DND-41 (cell line): ENCODE measurements around the gene VWF.

Source experiments
- ATAC-seq: fragments of 200-7000 bp; cut with Tn5 transposase; 3 replicates; pipeline ENCODE4 v1.9.1; 2021; ENCODE audit warnings: low read depth; ENCODE audit not compliant: insufficient read depth
- DNase-seq: peaks from one replicate; pipeline ENCODE4 v3.0.0-alpha.2; 2020
- H2AFZ ChIP-seq: 2 replicates; pipeline ENCODE4 v1.6.0; 2012; ENCODE audit warnings: low read depth, low read length
- H3K27ac ChIP-seq: 2 replicates; pipeline ENCODE4 v1.5.1; 2012; ENCODE audit warnings: low read length, inconsistent platforms
- H3K27me3 ChIP-seq: fragments of 200-600 bp; sonication (generic); 2 replicates; pipeline ENCODE4 v1.6.0; 2012; ENCODE audit warnings: low read length, mild to moderate bottlenecking, inconsistent platforms; ENCODE audit not compliant: insufficient read depth, poor library complexity
- H3K36me3 ChIP-seq: 2 replicates; pipeline ENCODE4 v1.5.1; 2012; ENCODE audit warnings: low read length, inconsistent platforms; ENCODE audit not compliant: insufficient read depth
- H3K4me1 ChIP-seq: 2 replicates; pipeline ENCODE4 v1.5.1; 2012; ENCODE audit warnings: mild to moderate bottlenecking, low read length; ENCODE audit not compliant: insufficient read depth
- H3K4me2 ChIP-seq: 2 replicates; pipeline ENCODE4 v1.6.0; 2012; ENCODE audit warnings: mild to moderate bottlenecking, moderate library complexity, low read length, inconsistent platforms; ENCODE audit not compliant: insufficient read depth
- H3K4me3 ChIP-seq, 2 experiments: fragments of 200-600 bp in 1 of 2; shearing (Covaris generic) in 1 of 2; 2 replicates each; pipeline ENCODE4 v1.5.1; 2012 to 2016; ENCODE audit warnings: inconsistent platforms in 2 of 2, low read length in 2 of 2, mild to moderate bottlenecking in 2 of 2, low read depth in 1 of 2, moderate library complexity in 1 of 2
- H3K79me2 ChIP-seq: 2 replicates; pipeline ENCODE4 v1.6.0; 2012; ENCODE audit warnings: low read length, inconsistent platforms; ENCODE audit not compliant: insufficient read depth
- H3K9ac ChIP-seq: 2 replicates; pipeline ENCODE4 v1.6.0; 2012; ENCODE audit warnings: low read depth, mild to moderate bottlenecking, inconsistent platforms, low read length, moderate library complexity
- H3K9me3 ChIP-seq: 2 replicates; pipeline ENCODE4 v1.5.1; 2012; ENCODE audit warnings: low read length, moderate library complexity, mild to moderate bottlenecking, inconsistent platforms; ENCODE audit not compliant: insufficient read depth, severe bottlenecking
- H4K20me1 ChIP-seq: 2 replicates; pipeline ENCODE4 v1.6.0; 2012; ENCODE audit warnings: low read length; ENCODE audit not compliant: insufficient read depth
- EZH2 ChIP-seq: IDR thresholded peaks from 3 replicates; pipeline ENCODE4 v1.6.1; 2012; ENCODE audit warnings: borderline replicate concordance, low read depth, mild to moderate bottlenecking, moderate library complexity, low read length, inconsistent platforms; ENCODE audit not compliant: severe bottlenecking
- TF ChIP-seq, protein P1 (sequence below): IDR thresholded peaks from 2 replicates; pipeline ENCODE4 v1.5.1; 2012; ENCODE audit warnings: borderline replicate concordance, low read length, moderate library complexity, mild to moderate bottlenecking; ENCODE audit not compliant: poor library complexity, severe bottlenecking; ENCODE audit errors: extremely low read depth

The VWF gene

DNA sequence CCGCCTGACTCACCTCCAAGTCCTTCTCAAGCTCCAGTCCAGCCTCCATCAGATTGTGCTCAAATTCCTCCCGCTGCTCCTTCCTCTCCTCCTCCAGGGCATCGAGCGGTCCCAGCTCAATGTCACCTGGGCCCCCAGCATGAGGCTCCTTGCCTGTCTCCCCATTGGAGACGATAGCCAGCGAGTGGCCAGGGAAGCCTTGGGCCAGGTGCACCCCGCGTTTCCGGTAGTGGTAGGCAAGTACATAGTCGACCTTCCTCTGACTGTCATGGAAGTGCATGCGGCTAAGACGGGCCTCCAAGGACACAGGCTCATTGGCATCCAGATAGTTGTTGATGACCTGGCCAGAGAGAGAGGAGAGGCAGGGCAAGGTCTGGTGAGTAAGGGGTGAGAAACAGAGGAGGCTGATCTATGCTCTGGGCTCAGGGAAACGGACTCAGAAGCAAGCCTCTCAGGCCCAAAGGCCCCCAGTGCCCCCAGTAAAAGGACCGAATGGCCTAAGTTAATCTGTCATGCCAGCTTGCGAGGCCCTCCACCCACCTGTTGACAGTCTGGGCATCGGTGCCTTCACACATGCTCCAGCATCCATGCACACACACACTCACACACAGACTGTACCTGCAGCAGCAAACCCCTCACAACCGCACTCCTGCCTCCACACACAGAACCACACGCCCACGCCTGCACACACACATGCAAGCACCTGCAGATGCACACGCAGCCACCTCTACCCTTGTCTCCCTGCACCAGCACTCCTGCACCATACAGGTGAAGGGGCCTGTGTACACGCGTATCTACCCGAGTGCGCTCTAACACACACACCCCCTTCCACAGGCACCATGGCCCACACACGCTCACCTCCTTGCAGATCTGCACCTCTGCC, 203.2 kb downstream of the VWF start:
- ATAC-seq (no peak), DNase-seq (no peak)
- H3K4me3 ChIP-seq: no peak overlapping the region
- no peaks in the 10 kb centered on the region for H3K4me1 ChIP-seq
- H3K9ac ChIP-seq: no peak overlapping the region
- no peak overlapping the region for H3K27ac ChIP-seq
- no peaks in the 10 kb centered on the region for H3K9me3 ChIP-seq
- no peak overlapping the region for H3K4me2 ChIP-seq
- no peaks in the 10 kb centered on the region for H3K79me2 ChIP-seq
- no peaks in the 10 kb centered on the region for H4K20me1 ChIP-seq
- H3K36me3 ChIP-seq: no peaks in the 10 kb centered on the region
- H3K27me3 ChIP-seq: no peaks in the 10 kb centered on the region
- no peak overlapping the region for H2AFZ ChIP-seq
- TF ChIP-seq, protein P1, sequence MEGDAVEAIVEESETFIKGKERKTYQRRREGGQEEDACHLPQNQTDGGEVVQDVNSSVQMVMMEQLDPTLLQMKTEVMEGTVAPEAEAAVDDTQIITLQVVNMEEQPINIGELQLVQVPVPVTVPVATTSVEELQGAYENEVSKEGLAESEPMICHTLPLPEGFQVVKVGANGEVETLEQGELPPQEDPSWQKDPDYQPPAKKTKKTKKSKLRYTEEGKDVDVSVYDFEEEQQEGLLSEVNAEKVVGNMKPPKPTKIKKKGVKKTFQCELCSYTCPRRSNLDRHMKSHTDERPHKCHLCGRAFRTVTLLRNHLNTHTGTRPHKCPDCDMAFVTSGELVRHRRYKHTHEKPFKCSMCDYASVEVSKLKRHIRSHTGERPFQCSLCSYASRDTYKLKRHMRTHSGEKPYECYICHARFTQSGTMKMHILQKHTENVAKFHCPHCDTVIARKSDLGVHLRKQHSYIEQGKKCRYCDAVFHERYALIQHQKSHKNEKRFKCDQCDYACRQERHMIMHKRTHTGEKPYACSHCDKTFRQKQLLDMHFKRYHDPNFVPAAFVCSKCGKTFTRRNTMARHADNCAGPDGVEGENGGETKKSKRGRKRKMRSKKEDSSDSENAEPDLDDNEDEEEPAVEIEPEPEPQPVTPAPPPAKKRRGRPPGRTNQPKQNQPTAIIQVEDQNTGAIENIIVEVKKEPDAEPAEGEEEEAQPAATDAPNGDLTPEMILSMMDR: no peak
- no peak for TF ChIP-seq EZH2

DNA sequence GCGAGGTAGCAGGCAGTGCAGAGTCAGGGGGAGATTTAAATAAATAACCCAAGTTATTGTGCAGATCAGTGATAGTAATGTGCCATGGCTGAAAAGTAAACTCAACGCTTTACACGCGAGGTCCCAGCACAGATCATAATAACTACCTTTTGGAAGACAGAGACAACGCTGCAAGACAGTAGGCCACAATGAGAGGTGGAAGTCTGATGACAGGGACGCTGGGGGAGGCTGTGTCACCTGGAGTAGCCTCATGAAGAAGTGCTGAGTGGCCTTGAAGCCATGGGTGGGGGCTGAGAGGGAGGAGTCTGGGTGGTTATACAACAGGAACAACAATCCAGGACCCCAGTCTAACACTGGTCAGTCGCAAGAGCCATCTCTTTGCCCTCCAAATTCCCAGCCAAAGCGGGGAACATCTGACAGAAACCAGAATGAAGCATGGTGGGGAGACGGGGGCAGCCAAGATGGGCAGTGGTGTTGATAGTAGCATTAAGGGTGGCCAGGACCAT, 207.6 kb downstream of the VWF start:
- peaks cover 12% of the 10 kb centered on the region for H3K27me3 ChIP-seq
- H2AFZ ChIP-seq: no peak overlapping the region
- no peak overlapping the region for H3K9ac ChIP-seq
- no peak overlapping the region for H3K4me2 ChIP-seq
- no peak overlapping the region for H3K27ac ChIP-seq
- TF ChIP-seq, protein P1: no peak
- TF ChIP-seq EZH2: no peak
- no peaks in the 10 kb centered on the region for H3K4me1 ChIP-seq
- no peaks in the 10 kb centered on the region for H3K36me3 ChIP-seq
- H3K79me2 ChIP-seq: no peaks in the 10 kb centered on the region
- DNase-seq (no peak), ATAC-seq (no peak)
- no peak overlapping the region for H3K4me3 ChIP-seq
- no peaks in the 10 kb centered on the region for H4K20me1 ChIP-seq
- no peaks in the 10 kb centered on the region for H3K9me3 ChIP-seq

DNA sequence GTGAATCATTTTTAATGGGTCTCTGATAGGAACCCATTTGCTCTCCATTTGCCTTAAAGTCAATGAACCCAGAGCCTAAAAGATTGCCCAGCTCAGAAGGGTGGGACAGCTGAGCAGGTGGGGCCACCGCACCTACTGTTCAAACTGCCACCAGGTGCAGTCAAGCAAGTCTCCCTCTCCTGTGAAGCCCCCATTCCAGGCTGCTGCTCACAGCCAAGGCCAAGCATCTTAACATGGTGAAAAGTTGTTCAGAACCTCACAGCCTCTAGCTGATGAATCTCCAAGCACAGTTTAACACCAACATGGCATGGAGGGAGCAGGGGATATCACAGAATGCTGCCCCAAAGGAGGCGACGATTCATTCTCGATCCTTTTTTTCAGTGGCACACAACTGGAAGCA, 209.0 kb downstream of the VWF start:
- Histone ChIP-seq H3K4me1 (no peaks in the 10 kb centered on the region), H3K36me3 (no peaks in the 10 kb centered on the region), H3K4me3 (no peak overlapping the region), H3K4me2 (no peak overlapping the region), H3K27ac (no peak overlapping the region), H3K9ac (no peak overlapping the region), H3K9me3 (no peaks in the 10 kb centered on the region), H3K27me3 (peaks cover 18% of the 10 kb centered on the region), H3K79me2 (no peaks in the 10 kb centered on the region), H2AFZ (no peak overlapping the region), H4K20me1 (no peaks in the 10 kb centered on the region; the same call in 1 of the 2 replicates)
- DNase-seq: no peak
- TF ChIP-seq, protein P1: no peak
- TF ChIP-seq EZH2: no peak
- ATAC-seq: no peak
